Activated B cell treated with CpG ODN at 0.5 μM for 24 hours (primary cell): ENCODE data around the gene MYH7. TPM values are rescaled to one million over a fixed set of nuclear protein-coding genes. Genes with fewer than 3 reads are reported as not detected.
"Not testable (repeated sequence)": the region's sequence is repeated elsewhere in the genome, so short reads cannot be mapped to it uniquely, and the experiment has no call there.

ENCODE experiments used
- ATAC-seq: fragments of 200-7000 bp; cut with Tn5 transposase; one replicate; pipeline ENCODE4 v1.10.0; 2021; ENCODE audit warnings: low read depth, mild to moderate bottlenecking, moderate library complexity
- CTCF ChIA-PET: fragments of 350-600 bp; sonication (Branson Sonifier 250); formaldehyde crosslinking; loops from one replicate; lab custom pipeline; 2021; ENCODE audit warnings: antibody characterized with exemption; lab: Charles Lee
- POLR2A ChIA-PET: fragments of 350-600 bp; sonication (Branson Sonifier 250); formaldehyde crosslinking; loops from one replicate; lab custom pipeline; 2021; ENCODE audit warnings: antibody characterized with exemption; lab: Charles Lee
- DNase-seq: peaks from one replicate; pipeline ENCODE4 v3.0.0; 2022
- H3K27ac Mint-ChIP-seq: one replicate; pipeline ENCODE4 v1.8.0; 2020; ENCODE audit warnings: mixed read lengths
- H3K27me3 Mint-ChIP-seq: one replicate; pipeline ENCODE4 v1.8.0; 2021; ENCODE audit warnings: mixed read lengths
- H3K36me3 Mint-ChIP-seq: one replicate; pipeline ENCODE4 v1.8.0; 2021; ENCODE audit warnings: low read depth, mixed read lengths
- H3K4me1 Mint-ChIP-seq: one replicate; pipeline ENCODE4 v1.8.0; 2021; ENCODE audit warnings: mixed read lengths
- H3K4me3 Mint-ChIP-seq: one replicate; pipeline ENCODE4 v1.8.0; 2020; ENCODE audit warnings: mild to moderate bottlenecking, mixed read lengths
- H3K9me3 Mint-ChIP-seq: one replicate; pipeline ENCODE4 v1.8.0; 2020; ENCODE audit warnings: mixed read lengths
- CTCF ChIP-seq: fragments of 200-600 bp; IDR thresholded peaks from one replicate; pipeline ENCODE4 v1.8.0; 2022; ENCODE audit warnings: antibody characterized with exemption, mild to moderate bottlenecking
- intact Hi-C: fragments of 100-400 bp; cut with micrococcal nuclease; formaldehyde crosslinking; loops from one replicate; pipeline ENCODE4 v1.15.1; 2024
- total RNA-seq: library from RNA; stranded (reverse); gene quantifications from 2 replicates; pipeline ENCODE4 v1.2.3, GENCODE V29; 2022

Gene MYH7
- total RNA-seq, 1 donor from 2014 or later = not detected

GRCh38 chr14:23430016-23430722, 5.3 kb downstream of the MYH7 start:
- no peak for TF ChIP-seq CTCF
- Mint-ChIP-seq H3K9me3 (no peaks in the 10 kb centered on the region), H3K36me3 (no peaks in the 10 kb centered on the region), H3K4me1 (no peaks in the 10 kb centered on the region), H3K27me3 (peaks cover 32% of the 10 kb centered on the region), H3K27ac (no peak overlapping the region), H3K4me3 (no peak overlapping the region)
- POLR2A ChIA-PET = no interaction called here
- intact Hi-C loops = no loop called here
- ATAC-seq = no peak
- DNase-seq = no peak
- CTCF ChIA-PET = no interaction called here

- no peak for DNase-seq
- H3K36me3 Mint-ChIP-seq = no peaks in the 10 kb centered on the region
- ChIA-PET POLR2A (no interaction called here), CTCF (no interaction called here)
- H3K4me1 Mint-ChIP-seq = no peaks in the 10 kb centered on the region
- no peak overlapping the region for H3K27ac Mint-ChIP-seq
- peaks cover 22% of the 10 kb centered on the region for H3K27me3 Mint-ChIP-seq
- intact Hi-C loops = no loop called here
- no peaks in the 10 kb centered on the region for H3K9me3 Mint-ChIP-seq
- H3K4me3 Mint-ChIP-seq = no peak overlapping the region
- no peak for ATAC-seq
- no peak for TF ChIP-seq CTCF
These were observed 6.6 kb downstream of the MYH7 start for GRCh38 chr14:23428686-23429495.

GRCh38 chr14:23425798-23426197, 9.7 kb downstream of the MYH7 start:
- H3K36me3 Mint-ChIP-seq, H3K4me3 Mint-ChIP-seq, DNase-seq, POLR2A ChIA-PET, CTCF ChIA-PET, ATAC-seq, H3K9me3 Mint-ChIP-seq, intact Hi-C loops, H3K27me3 Mint-ChIP-seq, H3K4me1 Mint-ChIP-seq, H3K27ac Mint-ChIP-seq: not testable (repeated sequence)

GRCh38 chr14:23425169-23425568, 10.3 kb downstream of the MYH7 start:
- H3K4me3 Mint-ChIP-seq = no peak overlapping the region
- POLR2A ChIA-PET = no interaction called here
- intact Hi-C loops = no loop called here

GRCh38 chr14:23423657-23424056, 11.8 kb downstream of the MYH7 start:
- Mint-ChIP-seq H3K4me1 (no peaks in the 10 kb centered on the region), H3K27me3 (peaks cover 13% of the 10 kb centered on the region), H3K36me3 (no peaks in the 10 kb centered on the region), H3K27ac (no peak overlapping the region), H3K4me3 (no peak overlapping the region), H3K9me3 (no peaks in the 10 kb centered on the region)
- CTCF ChIA-PET = no interaction called here
- ATAC-seq (no peak), DNase-seq (no peak)
- intact Hi-C loops = no loop called here
- POLR2A ChIA-PET = no interaction called here
- TF ChIP-seq CTCF = no peak

More at GRCh38 chr14:23425169-23425568, 10.3 kb downstream of the MYH7 start:
- no peaks in the 10 kb centered on the region for H3K9me3 Mint-ChIP-seq
- ATAC-seq (no peak), DNase-seq (no peak)
- CTCF ChIA-PET = no interaction called here
- no peak for TF ChIP-seq CTCF
- H3K36me3 Mint-ChIP-seq = no peaks in the 10 kb centered on the region
- H3K27me3 Mint-ChIP-seq = peaks cover 11% of the 10 kb centered on the region
- H3K4me1 Mint-ChIP-seq = no peaks in the 10 kb centered on the region
- H3K27ac Mint-ChIP-seq = no peak overlapping the region
